K562 (cell line): ENCODE data around the gene PATL1. TPM values are rescaled to one million over a fixed set of nuclear protein-coding genes. Genes with fewer than 3 reads are reported as not detected.
A peak's percentile ranks its signal among the peaks of the same experiment; 100 is the strongest.

Experiments
- BRF1 ChIP-seq: IDR thresholded peaks from 3 replicates; pipeline ENCODE4 v1.6.1; 2011; ENCODE audit warnings: borderline replicate concordance, mild to moderate bottlenecking; ENCODE audit not compliant: insufficient read length; ENCODE audit errors: extremely low read depth
- CBFA2T3 ChIP-seq: fragments of 450-650 bp; IDR thresholded peaks from 2 replicates; pipeline ENCODE4 v1.6.1; 2017
- CTBP1 ChIP-seq: fragments of 450-650 bp; IDR thresholded peaks from 2 replicates; pipeline ENCODE4 v1.6.1; 2016; ENCODE audit warnings: borderline replicate concordance
- FOSL1 ChIP-seq: fragments of 200-800 bp; sonication (Bioruptor generic); conservative IDR thresholded peaks from 2 replicates; pipeline ENCODE4 v1.6.1; 2016; ENCODE audit warnings: missing genetic modification characterization, missing compliant biosample characterization
- FOXA3 ChIP-seq, 2 experiments: fragments of 450-650 bp in 1 of 2; sonication (generic) in 1 of 2; formaldehyde crosslinking; IDR thresholded peaks in 1 of 2; conservative IDR thresholded peaks in 1 of 2; 2 replicates each; pipeline versions ENCODE4 v1.4.0 to v1.8.0; 2020 to 2022; ENCODE audit warnings: mild to moderate bottlenecking in 2 of 2, missing genetic modification reagents in 1 of 2
- FOXJ2 ChIP-seq: fragments of 200-800 bp; sonication (Bioruptor generic); IDR thresholded peaks from 2 replicates; pipeline ENCODE4 v1.6.1; 2016; ENCODE audit warnings: missing genetic modification characterization, missing compliant biosample characterization
- HLTF ChIP-seq: fragments of 450-650 bp; IDR thresholded peaks from 2 replicates; pipeline ENCODE4 v1.6.1; 2016
- MAFG ChIP-seq: fragments of 450-650 bp; conservative IDR thresholded peaks from 2 replicates; pipeline ENCODE4 v1.6.1; 2016; ENCODE audit warnings: missing genetic modification characterization, missing compliant biosample characterization
- POLR3A ChIP-seq: IDR thresholded peaks from 2 replicates; pipeline ENCODE4 v1.6.1; 2011; ENCODE audit warnings: borderline replicate concordance, mild to moderate bottlenecking, moderate library complexity; ENCODE audit not compliant: insufficient read length, insufficient read depth; ENCODE audit errors: extremely low read depth
- RBM17 ChIP-seq: fragments of 200-400 bp; formaldehyde crosslinking; IDR thresholded peaks from 2 replicates; pipeline ENCODE4 v1.6.1; 2017; ENCODE audit warnings: low read depth, mild to moderate bottlenecking, low read length, borderline replicate concordance
- SMARCA5 ChIP-seq: fragments of 450-650 bp; IDR thresholded peaks from 2 replicates; pipeline ENCODE4 v1.6.1; 2016
- SOX6 ChIP-seq: fragments of 450-650 bp; IDR thresholded peaks from 2 replicates; pipeline ENCODE4 v1.6.1; 2014; ENCODE audit warnings: mild to moderate bottlenecking
- TAL1 ChIP-seq: fragments of 450-650 bp; IDR thresholded peaks from 2 replicates; pipeline ENCODE4 v1.6.1; 2016; ENCODE audit warnings: mild to moderate bottlenecking
- ZNF174 ChIP-seq: fragments of 250-450 bp; sonication (Bioruptor Pico); IDR thresholded peaks from 2 replicates; pipeline ENCODE4 v1.4.0; 2020; ENCODE audit warnings: mild to moderate bottlenecking
- ZNF766 ChIP-seq: fragments of 200-800 bp; sonication (Bioruptor generic); conservative IDR thresholded peaks from 2 replicates; pipeline ENCODE4 v1.6.1; 2016; ENCODE audit warnings: missing genetic modification characterization, missing compliant biosample characterization
- polyA plus RNA-seq, 8 experiments: library from polyadenylated mRNA; depleted of rRNA in 4 of 8; stranded (reverse) in 5 of 8; unstranded in 3 of 8; fragments of >200 nt; fragmentation: Nextera tagmentation in 2 of 8; fragmentation: Illumina TruSeq in 1 of 8; extraction: Ambion mirVana in 2 of 8; extraction: Trizol in 1 of 8; gene quantifications; 2 replicates each; pipeline versions ENCODE4 v1.2.1 to v1.2.3, GENCODE V29; 2011 to 2014; ENCODE audit warnings: inconsistent platforms in 1 of 8, missing spikeins in 1 of 8
- total RNA-seq, 7 experiments: library from RNA; depleted of rRNA in 6 of 7; stranded (reverse); fragments of >200 nt in 6 of 7; fragmentation: Illumina TruSeq in 2 of 7; extraction: Trizol in 2 of 7; gene quantifications; 2 replicates each; pipeline versions ENCODE4 v1.2.1 to v1.2.3, GENCODE V29; 2011 to 2021; ENCODE audit warnings: low replicate concordance in 1 of 7
- TF ChIP-seq, protein P1 (sequence below): fragments of 250-450 bp; sonication (Bioruptor Pico); IDR thresholded peaks from 2 replicates; pipeline ENCODE4 v1.4.0; 2020
- TF ChIP-seq, protein P2 (sequence below): sonication (generic); formaldehyde crosslinking; IDR thresholded peaks from 2 replicates; pipeline ENCODE4 v1.9.0; 2022; ENCODE audit warnings: mild to moderate bottlenecking, missing genetic modification reagents

The PATL1 gene
- total and polyA plus RNA-seq, 9 of the 15 experiments (the other 6 are each of a cell fraction or from before 2014, with no cell fraction given): 3.2 to 48.0 (median 16.4) TPM

DNA sequence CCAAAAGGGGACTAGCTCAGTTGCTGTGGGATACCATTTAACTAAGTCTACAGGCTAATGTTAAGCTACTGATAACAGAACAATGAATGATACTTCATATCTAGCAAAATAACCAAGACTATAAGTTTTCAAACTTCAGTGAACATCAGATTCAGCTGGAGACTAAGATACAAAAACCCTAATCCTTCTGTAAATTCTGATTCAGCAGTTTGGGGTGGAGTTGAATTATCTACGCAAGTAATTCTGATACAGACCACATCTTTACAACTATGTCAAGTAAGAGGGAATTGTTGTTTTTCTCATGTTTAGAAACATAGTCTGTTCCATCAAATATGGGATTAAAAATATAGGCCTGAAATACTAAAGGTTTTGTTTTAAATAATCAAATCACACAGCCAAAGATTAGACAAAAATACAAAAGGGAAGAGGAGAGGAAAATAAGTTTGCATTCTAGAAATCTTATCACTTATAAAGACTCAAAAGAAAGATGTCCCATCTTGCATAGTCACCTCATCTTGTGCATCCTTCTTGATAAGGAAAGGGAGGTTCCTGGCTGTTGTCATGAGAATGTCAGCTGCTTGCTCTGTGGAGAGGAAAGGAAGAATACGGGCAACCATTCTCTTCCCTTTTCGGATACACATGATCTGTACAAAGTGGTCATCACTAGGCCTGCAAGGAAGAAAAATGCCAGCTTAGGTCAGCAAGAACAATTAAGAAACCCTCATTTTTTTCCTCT is 21.4 kb downstream of the PATL1 start (continued):
- TF ChIP-seq, protein P1, sequence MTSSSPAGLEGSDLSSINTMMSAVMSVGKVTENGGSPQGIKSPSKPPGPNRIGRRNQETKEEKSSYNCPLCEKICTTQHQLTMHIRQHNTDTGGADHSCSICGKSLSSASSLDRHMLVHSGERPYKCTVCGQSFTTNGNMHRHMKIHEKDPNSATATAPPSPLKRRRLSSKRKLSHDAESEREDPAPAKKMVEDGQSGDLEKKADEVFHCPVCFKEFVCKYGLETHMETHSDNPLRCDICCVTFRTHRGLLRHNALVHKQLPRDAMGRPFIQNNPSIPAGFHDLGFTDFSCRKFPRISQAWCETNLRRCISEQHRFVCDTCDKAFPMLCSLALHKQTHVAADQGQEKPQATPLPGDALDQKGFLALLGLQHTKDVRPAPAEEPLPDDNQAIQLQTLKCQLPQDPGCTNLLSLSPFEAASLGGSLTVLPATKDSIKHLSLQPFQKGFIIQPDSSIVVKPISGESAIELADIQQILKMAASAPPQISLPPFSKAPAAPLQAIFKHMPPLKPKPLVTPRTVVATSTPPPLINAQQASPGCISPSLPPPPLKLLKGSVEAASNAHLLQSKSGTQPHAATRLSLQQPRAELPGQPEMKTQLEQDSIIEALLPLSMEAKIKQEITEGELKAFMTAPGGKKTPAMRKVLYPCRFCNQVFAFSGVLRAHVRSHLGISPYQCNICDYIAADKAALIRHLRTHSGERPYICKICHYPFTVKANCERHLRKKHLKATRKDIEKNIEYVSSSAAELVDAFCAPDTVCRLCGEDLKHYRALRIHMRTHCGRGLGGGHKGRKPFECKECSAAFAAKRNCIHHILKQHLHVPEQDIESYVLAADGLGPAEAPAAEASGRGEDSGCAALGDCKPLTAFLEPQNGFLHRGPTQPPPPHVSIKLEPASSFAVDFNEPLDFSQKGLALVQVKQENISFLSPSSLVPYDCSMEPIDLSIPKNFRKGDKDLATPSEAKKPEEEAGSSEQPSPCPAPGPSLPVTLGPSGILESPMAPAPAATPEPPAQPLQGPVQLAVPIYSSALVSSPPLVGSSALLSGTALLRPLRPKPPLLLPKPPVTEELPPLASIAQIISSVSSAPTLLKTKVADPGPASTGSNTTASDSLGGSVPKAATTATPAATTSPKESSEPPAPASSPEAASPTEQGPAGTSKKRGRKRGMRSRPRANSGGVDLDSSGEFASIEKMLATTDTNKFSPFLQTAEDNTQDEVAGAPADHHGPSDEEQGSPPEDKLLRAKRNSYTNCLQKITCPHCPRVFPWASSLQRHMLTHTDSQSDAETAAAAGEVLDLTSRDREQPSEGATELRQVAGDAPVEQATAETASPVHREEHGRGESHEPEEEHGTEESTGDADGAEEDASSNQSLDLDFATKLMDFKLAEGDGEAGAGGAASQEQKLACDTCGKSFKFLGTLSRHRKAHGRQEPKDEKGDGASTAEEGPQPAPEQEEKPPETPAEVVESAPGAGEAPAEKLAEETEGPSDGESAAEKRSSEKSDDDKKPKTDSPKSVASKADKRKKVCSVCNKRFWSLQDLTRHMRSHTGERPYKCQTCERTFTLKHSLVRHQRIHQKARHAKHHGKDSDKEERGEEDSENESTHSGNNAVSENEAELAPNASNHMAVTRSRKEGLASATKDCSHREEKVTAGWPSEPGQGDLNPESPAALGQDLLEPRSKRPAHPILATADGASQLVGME (CRISPR knock-in tag): peak; percentile 73; the same call in 1 of the 2 replicates
- peak in 1 of 2 experiments; percentile 79; a peak in 2 of 4 replicates for TF ChIP-seq FOXA3 (CRISPR knock-in tag; conservative IDR thresholded peaks at IDR 0.05 in 1 of 2, IDR thresholded peaks at IDR 0.05 in 1 of 2)
- no peak for TF ChIP-seq HLTF
- TF ChIP-seq BRF1: no peak
- TF ChIP-seq SOX6: 0 out of 2 replicates have a peak, but pooled peaks have one; percentile 6
- TF ChIP-seq TAL1: no peak
- peak; percentile 83 for TF ChIP-seq CTBP1
- no peak for TF ChIP-seq RBM17
- peak; percentile 71 for TF ChIP-seq MAFG
- no peak for TF ChIP-seq POLR3A
- TF ChIP-seq ZNF766 (CRISPR knock-in tag): peak; percentile 44; the same call in 1 of the 2 replicates
- TF ChIP-seq FOXJ2 (tag): peak; percentile 74
- TF ChIP-seq ZNF174 (CRISPR knock-in tag): no peak
- peak; percentile 52 for TF ChIP-seq FOSL1
- TF ChIP-seq SMARCA5: no peak
- TF ChIP-seq CBFA2T3: 0 out of 2 replicates have a peak, but pooled peaks have one; percentile 18
- TF ChIP-seq, protein P2, sequence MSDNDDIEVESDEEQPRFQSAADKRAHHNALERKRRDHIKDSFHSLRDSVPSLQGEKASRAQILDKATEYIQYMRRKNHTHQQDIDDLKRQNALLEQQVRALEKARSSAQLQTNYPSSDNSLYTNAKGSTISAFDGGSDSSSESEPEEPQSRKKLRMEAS: no peak
